NCI-H526 (cell line): Measurements from ENCODE around the gene IL13.
A peak's percentile ranks its signal among the peaks of the same experiment; 100 is the strongest.

Experiments
- DNase-seq, 2 experiments: peaks; one replicate each; lab custom pipeline; 2025; lab: John Stamatoyannopoulos, UW

The IL13 gene

GRCh38 chr5:132655821-132656773 is 1.9 kb upstream of the IL13 start:
- peak in 1 of 2 experiments; percentile 28 for DNase-seq

- DNase-seq, result no peak
Measured at GRCh38 chr5:132656774-132657355, 1.1 kb upstream of the IL13 start.

GRCh38 chr5:132658381-132659302 is 669 bp downstream of the IL13 start:
- DNase-seq, result no peak

GRCh38 chr5:132659598-132660493 is 1.9 kb downstream of the IL13 start:
- no peak for DNase-seq

GRCh38 chr5:132661231-132662003 is 3.4 kb downstream of the IL13 start:
- no peak for DNase-seq

GRCh38 chr5:132662004-132662401 is 4.0 kb downstream of the IL13 start:
- no peak for DNase-seq

- peak in 1 of 2 experiments; percentile 28 for DNase-seq
Measured at GRCh38 chr5:132662925-132663770, 5.2 kb downstream of the IL13 start.

GRCh38 chr5:132663771-132664695 is 6.1 kb downstream of the IL13 start:
- no peak for DNase-seq

- DNase-seq, result no peak
Measured at GRCh38 chr5:132664696-132665209, 6.8 kb downstream of the IL13 start.

GRCh38 chr5:132665574-132666080 is 7.7 kb downstream of the IL13 start:
- DNase-seq, result no peak

GRCh38 chr5:132666310-132667123 is 8.5 kb downstream of the IL13 start:
- no peak for DNase-seq

- no peak for DNase-seq
Measured at GRCh38 chr5:132667309-132667708, 9.3 kb downstream of the IL13 start.

- no peak for DNase-seq
Measured at GRCh38 chr5:132667761-132668705, 10.1 kb downstream of the IL13 start.

GRCh38 chr5:132668706-132669454 is 10.9 kb downstream of the IL13 start:
- no peak for DNase-seq

- no peak for DNase-seq
Measured at GRCh38 chr5:132669455-132669820, 11.5 kb downstream of the IL13 start.
